ENCODE results near the gene MITF. TPM values are rescaled to one million over a fixed set of nuclear protein-coding genes. Genes with fewer than 3 reads are reported as not detected.

Gene MITF, protein sequence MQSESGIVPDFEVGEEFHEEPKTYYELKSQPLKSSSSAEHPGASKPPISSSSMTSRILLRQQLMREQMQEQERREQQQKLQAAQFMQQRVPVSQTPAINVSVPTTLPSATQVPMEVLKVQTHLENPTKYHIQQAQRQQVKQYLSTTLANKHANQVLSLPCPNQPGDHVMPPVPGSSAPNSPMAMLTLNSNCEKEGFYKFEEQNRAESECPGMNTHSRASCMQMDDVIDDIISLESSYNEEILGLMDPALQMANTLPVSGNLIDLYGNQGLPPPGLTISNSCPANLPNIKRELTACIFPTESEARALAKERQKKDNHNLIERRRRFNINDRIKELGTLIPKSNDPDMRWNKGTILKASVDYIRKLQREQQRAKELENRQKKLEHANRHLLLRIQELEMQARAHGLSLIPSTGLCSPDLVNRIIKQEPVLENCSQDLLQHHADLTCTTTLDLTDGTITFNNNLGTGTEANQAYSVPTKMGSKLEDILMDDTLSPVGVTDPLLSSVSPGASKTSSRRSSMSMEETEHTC
- total RNA-seq (2014; rRNA removed; shearing (Covaris generic)) = 4.0 and 4.3 TPM in 2 replicates

DNA sequence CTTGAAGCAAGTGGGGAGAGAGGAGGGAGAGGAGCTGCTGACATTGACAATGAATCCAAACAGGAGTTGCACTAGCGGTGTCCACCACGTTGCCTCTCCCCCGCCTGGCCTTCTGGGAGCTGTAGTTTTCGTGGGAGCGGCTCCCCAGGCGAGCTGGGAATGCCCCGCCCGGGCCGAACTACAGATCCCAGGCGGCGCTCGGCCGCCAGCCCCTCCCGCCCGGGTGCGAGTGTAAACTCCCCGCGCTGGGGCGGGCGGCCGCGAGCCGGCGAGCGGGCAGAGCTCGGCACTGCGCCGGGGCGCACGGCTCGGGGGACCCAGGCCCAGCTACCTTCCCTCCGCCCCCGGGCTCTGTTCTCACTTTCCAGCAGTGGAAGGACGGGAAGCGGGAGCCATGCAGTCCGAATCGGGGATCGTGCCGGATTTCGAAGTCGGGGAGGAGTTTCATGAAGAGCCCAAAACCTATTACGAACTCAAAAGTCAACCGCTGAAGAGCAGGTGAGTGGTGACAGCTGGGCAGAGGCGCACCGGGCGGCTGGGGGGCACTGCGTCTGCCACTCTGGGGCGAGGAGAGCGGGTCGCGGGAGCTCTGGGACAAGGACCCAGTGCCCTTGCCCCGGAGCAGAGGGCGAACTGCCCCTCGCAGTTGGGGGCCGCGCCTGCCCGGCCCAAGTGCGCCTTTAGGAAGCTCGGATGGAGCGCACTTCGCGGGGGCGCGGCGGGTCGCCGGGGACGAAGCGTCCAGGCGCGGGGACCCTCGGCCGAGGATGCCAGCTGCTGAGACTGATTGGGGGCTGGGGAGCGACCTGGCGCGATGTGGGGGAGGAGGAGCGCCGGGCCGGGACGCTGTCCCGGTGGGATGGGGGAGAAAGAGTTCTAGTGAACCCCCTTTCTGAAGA, at the start of gene MITF:
TSS of gene MITF (plus strand) at position 261 of the 899 bp plus-strand sequence. CDS start at position 395, 134 bp downstream.
- peak; percentile 90 for DNase-seq (ENCODE audit: low read depth)

DNA sequence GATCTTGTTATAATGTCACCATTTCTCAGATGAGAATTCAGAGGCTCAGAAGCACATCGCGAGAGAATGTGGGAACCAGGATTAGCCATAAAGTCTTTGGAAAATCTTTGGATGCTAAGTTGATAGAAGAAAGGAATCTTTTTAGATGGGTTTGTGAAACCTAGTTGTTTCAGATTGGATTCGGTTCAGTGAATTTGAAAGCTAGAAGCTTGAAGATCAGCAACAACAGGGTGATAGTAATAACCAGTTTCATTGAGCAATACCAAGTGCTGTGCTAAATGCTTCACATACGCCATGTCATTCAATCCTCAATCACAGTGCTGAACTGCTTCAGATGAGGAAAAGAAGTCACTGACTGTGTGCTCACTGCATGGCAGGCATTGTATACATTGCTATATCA, 47.4 kb upstream of the MITF start:
- peak; percentile 17 for DNase-seq (ENCODE audit: low read depth)

DNA sequence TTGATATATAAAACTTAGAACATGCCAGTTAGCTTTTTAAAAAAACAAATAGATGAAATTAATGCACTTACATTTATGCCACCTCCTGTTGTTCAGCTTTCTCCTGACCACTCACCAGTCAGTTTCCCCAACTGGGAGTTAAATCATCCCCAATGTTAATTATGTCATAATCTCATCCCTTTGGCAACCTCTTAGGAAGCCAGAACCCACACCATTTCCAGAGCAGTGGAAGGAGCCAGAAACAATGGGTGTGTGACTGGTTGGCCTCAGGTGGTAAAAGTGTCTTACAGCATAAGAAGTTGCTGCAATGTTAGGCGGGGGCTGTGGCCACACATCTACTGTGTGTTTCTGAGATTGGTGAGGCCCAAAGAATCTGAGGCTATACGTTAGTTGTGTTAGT, 46.5 kb upstream of the MITF start:
- no peak for DNase-seq (ENCODE audit: low read depth)

DNA sequence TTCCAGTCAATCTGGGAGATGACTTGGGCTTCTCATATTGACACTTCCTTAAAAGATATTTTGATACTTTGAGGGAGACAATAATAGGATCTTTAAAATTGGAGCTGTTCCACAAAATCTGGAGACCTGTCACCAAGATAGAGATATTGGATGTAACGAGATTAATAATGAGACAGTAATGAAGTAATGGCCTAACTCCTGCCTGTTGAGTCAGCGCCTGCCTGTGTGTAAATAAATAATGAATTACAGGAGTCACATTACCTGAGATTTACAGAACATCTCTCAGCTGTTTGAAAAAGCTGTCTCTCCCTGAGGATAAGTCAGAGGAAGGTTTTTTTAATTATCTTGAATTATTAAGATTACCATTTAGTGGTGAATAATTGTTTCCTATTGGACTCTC, 43.8 kb upstream of the MITF start:
- no peak for DNase-seq (ENCODE audit: low read depth)

DNA sequence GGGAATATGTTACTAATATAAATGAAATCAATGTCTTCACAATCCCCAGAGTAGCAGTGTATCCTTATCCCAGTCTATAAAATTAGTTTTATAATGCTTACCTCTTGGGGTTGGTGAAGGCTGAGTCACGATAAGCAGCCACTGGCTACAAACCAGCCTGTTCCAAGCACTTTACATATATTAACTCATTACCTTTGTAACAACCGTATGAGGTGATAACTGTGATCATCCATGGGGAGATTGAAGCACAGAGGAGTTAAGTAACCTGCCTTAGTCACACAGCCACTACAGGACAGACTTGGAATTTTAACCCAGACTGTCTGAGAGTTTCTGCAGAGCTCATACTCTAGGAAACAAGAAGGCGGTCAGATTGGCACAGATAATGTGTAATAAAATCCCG, 43.3 kb upstream of the MITF start:
- DNase-seq (ENCODE audit: low read depth) = no peak

DNA sequence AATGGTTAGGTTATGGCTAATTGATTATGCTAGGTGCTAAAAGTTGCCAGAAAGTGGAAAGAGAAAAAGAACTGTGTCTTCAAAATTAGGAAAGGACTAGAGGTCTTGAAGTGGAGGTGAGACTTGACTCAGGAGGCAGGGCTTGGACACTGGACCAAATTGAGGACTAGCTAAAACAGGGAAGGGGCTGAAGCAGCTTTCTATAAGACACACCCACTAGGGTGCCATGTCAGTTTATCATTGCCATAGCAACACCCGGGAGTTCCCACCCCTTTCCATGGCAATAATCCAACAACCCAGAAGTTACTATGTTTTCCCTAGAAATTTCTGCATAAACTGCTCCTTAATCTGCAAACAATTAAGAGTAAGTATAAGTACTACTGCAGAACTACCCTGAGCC, 42.9 kb upstream of the MITF start:
- DNase-seq (ENCODE audit: low read depth) = no peak

DNA sequence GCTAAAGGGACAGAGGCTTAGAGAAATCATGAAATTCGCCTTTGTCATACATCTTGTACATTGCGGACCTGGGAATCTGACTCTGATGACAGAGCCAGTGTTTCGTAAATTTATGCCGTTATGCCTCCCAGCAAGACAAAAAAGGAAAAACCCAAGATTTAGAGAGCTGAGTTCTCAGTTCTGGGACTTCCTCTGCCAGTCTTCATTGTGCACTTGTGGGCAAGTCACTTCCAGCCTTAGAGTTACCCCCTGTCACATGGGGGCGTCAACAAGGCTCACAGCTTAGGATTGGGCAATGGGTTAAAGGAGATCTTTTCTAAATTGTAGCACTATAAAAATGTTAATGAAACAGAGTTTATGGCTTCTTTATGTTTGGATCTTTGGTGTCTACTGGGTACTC, 41.9 kb upstream of the MITF start:
- DNase-seq (ENCODE audit: low read depth) = no peak

DNA sequence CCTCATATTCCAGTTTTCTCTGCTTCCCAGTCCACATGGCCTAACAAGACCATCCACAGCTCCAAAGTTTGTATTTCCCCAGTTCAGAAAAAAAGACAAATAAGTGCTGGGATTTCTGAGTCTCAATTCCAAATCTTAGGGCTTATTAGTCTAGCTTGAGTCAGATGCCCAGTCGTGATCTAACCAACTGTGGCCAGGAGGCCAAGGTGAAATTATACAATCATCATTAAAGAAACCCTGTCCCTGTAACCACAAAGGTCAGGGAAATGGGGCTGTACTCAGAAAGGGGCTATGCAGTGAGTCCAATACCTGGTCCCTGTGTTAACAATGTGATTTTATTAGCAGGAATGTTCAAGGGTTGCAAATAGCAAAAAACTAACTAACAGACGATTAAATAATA, 40.5 kb upstream of the MITF start:
- no peak for DNase-seq (ENCODE audit: low read depth)

DNA sequence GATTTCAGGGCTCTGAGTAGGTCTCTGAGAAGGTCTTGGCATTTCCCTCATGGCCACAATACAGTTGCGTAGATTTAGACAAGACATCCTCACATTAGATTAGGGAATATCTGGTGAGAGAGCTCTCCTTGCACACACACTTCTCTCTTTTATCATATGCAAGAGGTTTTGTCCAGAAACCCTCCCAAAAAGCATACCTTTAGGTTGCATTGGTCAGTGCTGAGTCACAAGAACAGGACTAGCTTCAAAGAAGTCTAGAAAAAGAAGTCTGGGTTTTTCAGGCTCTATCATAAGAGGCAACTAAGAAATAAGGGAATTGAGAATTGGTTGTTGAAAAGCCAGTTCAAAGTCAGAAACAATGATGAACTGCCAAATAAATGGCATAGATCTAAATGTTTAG, 40.1 kb upstream of the MITF start:
- DNase-seq (ENCODE audit: low read depth) = no peak

DNA sequence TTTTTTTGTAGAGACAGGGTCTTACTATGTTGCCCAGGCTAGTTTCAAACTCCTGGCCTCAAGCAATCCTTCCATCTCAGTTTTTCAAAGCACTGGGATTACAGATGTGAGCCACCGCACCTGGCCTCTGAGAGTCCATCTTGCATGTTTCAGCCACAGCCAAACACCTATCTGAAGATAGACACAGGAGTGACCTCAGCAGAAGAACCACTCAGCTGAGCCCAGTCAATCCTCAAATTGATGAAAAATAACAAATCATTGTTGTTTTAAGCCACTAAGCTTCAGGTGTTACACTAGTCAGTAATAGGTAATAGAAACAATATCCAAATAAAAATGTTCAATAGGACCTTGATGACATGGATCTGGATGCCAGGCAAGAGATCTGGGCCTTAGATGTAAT, 38.3 kb upstream of the MITF start:
- no peak for DNase-seq (ENCODE audit: low read depth)

DNA sequence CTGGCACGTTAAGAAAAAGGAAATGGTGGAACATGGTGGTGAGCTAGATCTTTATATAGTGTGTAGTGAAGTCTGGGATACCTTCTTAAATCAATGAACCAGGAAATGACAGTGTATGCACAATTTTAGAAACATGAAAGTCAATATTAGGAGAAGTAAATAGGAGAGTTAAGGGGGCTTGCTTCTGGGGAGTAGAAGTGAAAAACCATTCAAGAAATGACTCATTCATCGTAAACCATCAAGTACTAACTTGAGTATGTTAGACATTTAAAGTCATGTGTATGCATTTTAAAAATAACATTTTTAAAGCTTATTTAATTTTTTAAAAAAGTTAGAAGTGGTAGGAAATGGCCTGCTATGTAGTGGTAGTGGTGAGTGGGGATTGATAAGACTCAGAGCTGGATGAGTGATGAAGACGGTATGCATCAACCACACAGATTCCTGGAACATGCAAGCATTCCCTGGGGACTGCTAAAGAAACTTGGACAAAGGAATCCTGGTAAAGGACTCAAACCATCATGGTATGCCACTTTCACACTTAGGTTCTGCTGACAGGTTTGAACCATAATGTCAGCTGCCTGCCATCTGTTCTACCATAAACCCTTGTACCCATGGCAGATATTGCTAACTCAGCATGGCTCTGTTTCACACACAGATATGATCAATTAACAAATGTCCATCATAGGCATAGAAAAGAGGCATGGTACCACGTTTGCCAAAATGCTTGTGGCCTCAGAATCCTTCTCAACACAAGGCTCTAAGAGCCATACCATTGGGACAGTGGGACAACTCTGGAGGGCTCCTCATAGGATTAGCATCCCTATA, 28.9 kb upstream of the MITF start:
- DNase-seq (ENCODE audit: low read depth) = peak; percentile 70

DNA sequence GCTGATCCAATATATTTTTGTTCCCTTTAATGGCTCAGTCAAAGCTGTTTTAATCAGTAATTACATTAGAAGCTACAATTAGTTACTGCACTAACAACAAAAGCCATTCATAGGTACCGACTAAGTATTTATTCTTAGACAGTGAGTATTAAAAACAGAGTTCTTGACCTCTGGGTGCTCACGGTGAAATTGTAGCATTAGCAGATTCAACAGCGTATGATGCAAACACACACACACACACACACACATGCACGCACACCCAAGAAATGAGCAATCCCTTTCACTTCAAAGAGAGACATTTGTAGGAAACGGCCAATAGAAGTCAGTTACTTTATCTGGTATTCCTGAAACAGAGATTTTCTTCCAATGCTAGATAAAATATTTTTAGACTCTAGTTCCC, 27.0 kb upstream of the MITF start:
- peak; percentile 54 for DNase-seq (ENCODE audit: low read depth)

DNA sequence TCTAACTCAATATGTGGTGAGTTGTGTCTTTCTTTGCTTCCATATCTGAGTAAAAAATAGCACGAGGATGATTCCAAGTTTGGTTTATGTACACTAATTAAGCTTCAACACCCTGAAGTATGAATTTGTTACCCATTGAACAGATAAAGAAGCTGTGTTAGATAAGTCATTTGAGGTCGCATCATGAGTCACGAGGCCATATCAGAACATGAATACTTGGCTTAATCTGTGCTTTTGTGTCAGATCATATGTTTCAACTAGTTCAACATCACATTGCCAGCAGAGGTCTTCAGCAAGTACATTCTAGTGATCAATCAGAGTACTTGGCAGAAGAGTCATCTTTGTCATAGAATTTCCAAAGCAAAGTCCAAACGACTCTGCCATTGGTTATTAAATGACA, 26.3 kb upstream of the MITF start:
- DNase-seq (ENCODE audit: low read depth) = no peak

DNA sequence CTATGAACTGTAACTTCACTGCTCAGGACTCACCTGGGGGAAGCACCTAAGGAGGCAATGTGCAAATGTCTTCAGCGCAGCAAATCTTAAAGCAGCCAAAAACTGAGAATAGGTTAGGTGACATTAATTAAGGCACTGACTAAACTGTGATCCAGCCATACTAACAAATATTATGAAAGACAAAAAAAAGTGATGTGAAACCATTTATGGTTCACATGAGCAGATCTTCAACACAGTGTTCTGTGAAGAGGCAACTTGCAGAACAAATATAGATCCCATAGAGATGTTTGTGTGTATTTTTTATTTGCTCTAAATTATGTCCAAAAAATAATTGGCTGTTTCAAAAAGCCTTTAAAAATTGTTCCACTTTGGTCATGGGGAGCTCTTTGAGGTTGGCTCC, 24.1 kb upstream of the MITF start:
- no peak for DNase-seq (ENCODE audit: low read depth)

DNA sequence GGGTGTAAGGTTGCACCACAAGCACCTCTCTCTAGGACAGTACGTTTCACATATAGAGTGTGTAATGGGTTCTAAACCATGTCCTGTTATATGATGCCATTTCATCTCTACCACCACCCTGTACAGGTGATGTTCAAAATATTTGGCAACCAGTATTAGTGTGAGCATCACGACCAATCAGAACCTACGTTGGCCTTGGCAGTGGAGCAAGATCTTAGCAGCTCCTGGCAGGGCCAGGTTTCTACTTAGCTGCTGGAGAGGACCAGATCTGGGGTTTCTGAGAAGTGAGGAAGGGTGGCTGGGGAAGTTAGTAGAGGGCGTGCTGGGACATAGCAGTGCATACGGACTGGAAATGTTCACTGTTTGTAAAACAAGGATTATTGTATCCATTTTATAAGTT, 23.1 kb upstream of the MITF start:
- DNase-seq (ENCODE audit: low read depth) = no peak

DNA sequence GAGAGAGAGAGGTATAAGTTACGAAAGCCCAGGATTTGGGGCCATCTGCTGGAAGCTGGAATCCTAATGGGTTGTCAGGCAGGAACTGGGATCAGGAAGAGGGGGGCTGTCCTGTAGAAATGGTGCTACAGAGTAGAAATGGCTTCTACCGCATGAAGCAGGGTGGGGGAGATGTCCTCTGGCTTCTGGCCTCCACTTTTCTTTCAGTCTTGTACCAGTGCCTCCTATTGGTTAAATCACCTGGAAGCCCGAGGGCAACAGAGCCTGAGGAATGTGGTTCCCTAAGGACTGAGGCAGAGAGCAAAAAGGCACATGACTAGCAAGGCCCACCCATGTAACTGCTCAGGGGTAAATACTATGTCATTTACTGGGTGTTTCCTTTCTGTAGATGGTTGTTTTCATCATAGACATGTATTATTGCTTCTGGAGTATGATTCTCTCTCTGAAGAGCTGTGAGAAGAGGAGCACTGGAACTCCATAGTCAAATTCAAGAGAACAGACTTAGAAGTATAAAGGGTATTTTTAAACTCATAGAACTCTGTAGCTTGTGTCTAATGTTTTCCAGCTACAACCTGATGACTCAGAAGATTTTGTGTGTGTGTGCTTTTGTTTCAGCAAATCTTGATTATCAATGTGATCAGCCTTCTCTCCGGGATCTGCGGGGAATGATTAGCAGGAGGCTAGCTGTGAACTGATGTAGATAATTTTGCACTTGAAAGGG, 20.2 kb upstream of the MITF start:
- DNase-seq (ENCODE audit: low read depth) = no peak

DNA sequence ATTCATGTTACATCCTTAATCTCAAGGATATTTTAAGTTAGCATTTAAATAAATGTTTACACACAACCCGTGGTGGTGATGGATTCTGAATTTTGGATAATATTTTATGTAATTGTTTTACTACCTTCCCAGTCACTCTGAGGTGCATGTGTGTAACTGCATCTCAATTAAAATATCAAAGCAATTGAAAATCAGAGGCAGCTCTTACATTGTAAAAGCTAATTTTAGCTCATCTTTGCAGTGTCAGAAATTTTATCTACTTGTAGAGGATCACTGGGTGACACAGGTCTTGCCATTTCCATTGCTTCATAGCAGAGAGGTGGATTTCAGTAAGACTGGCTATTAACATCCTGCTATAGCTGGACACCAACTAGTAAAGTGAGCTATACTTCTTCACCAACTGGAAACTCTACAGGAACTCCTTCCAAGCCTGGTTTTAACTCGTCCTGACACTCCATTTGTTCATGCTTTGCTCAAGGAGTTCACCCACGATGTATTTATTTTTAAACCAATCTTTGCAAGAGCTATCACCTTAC, 19.6 kb upstream of the MITF start:
- DNase-seq (ENCODE audit: low read depth) = no peak

DNA sequence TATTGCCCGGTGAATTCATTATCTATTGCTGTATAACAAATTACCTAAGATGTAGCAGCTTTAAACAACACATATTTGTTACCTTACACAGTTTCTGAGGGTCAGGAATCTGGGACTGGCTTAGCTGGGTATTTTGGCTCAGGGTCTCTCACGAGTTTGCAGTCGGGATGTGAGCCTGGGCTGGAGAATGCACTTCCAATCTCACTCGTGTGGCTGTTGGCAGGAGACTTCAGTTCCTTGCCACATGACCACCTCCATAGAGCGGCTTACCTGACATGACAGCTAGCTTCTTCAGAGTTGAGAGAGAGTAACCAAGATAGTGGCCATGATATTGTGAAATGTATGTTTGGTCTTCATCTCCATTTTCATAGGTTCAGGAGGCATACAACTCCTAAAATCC, 18.4 kb upstream of the MITF start:
- DNase-seq (ENCODE audit: low read depth) = no peak

DNA sequence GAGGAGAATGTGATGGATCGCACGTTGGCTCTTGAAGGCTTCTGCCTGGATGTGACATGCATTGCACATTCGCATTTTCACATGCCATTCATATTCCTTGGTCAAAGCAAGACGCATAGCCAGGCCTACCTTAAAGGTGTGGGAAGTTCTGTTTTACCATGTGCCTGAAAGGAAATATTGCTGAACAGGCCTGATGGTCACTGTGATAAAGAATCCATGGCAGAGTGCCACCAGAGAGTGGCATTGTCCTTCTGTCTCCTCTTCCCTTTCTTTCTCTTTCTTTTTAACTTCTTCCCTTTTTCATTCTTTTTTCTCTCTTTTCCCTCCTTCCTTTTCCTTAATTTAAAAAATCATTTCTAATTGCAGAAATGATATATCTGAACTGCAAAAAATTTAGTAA, 15.9 kb upstream of the MITF start:
- no peak for DNase-seq (ENCODE audit: low read depth)

DNA sequence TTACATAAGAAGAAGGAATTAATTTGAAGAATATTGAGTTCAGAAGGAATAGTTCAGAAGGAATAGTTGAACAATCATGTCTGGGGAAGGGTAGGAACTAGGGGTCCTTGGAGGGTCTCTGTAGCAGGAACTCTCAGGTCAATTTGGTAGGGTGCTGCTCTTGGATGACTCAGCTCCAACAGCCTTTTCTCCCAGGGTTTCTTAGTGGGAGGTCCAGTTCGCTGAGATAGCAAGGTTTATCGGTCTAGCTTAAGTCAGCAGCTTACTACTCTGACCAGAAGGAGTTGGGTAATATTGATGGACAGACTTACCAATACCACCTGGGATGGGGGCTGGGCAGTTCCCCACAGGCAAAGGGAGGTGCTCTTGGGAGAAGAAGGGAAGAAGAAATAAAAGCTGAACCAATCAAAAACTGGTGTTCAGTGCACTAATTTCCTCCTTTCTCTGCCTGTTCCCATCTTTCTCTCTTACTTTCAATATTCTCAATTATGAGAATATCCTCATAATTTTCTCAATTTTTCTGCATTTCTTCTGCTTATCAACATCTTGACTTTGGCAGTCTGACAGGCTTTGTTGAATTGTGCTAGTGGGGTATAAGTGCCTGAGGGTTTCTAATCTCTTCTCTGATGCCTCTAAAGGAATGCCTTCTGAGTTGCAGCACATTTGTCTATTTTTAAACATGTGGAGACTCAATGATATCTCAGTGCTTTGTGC, 14.4 kb upstream of the MITF start:
- DNase-seq (ENCODE audit: low read depth) = no peak

Data from RPMI7951 (cell line).